ENCODE measurements around the gene NTNG1. TPM values are rescaled to one million over a fixed set of nuclear protein-coding genes. Genes with fewer than 3 reads are reported as not detected.

NTNG1 gene
- total and polyA plus RNA-seq, 2 of the 4 experiments (the other 2 are of a cell fraction), result 1.2 to 2.3 TPM

- H2AK5ac ChIP-seq (ENCODE audit: low read depth, low read length), result no peak overlapping the region
- H4K5ac ChIP-seq (ENCODE audit: low read depth, low read length), result no peak overlapping the region
- no peak overlapping the region for H4K8ac ChIP-seq (ENCODE audit: low read depth in 2 of 2, low read length in 2 of 2)
- no peak overlapping the region for H3K14ac ChIP-seq (replicated peaks; ENCODE audit: low read depth, low read length)
- H3K9me3 ChIP-seq (ENCODE audit: control insufficient read depth, insufficient read depth, low read length), result no peaks in the 10 kb centered on the region; the same call in 1 of the 2 replicates
- ATAC-seq (ENCODE audit: low read depth) (no peak), DNase-seq (no peak)
- no peak overlapping the region for H2BK20ac ChIP-seq (ENCODE audit: low read depth, low read length)
- H4K20me1 ChIP-seq (ENCODE audit: insufficient read depth, low read length), result no peaks in the 10 kb centered on the region
- TF ChIP-seq RFX5 (IDR thresholded peaks at IDR 0.05; ENCODE audit: low read depth, low read length) (no peak), RCOR1 (IDR thresholded peaks at IDR 0.05; ENCODE audit: insufficient replicate concordance, low read length) (no peak), FOS (IDR thresholded peaks at IDR 0.05; ENCODE audit: low read depth, low read length) (no peak), RAD21 (IDR thresholded peaks at IDR 0.05; ENCODE audit: low read length) (no peak), CHD1 (IDR thresholded peaks at IDR 0.05; ENCODE audit: low read depth, low read length) (no peak), NFE2L2 (IDR thresholded peaks at IDR 0.05; ENCODE audit: low read depth, low read length) (no peak), CEBPB (IDR thresholded peaks at IDR 0.05; ENCODE audit: low read depth, low read length) (no peak), MXI1 (IDR thresholded peaks at IDR 0.05; ENCODE audit: borderline replicate concordance, low read depth, low read length) (no peak), CTCF (conservative IDR thresholded peaks at IDR 0.05; ENCODE audit: low read depth, low read length) (no peak)
- H2BK120ac ChIP-seq (ENCODE audit: low read depth, low read length), result no peak overlapping the region
- H2BK5ac ChIP-seq (ENCODE audit: low read depth, low read length, poor library complexity, severe bottlenecking), result no peak overlapping the region
- no peak overlapping the region for H3K56ac ChIP-seq (ENCODE audit: extremely low read depth, insufficient read depth, low read length)
- WGBS, 2 experiments (ENCODE audit: extremely low coverage in 2 of 2, insufficient read length in 1 of 2), result no CpG with 5 or more reads among the region's 4 CpGs
- H3K4me2 ChIP-seq (ENCODE audit: low read depth, low read length), result no peak overlapping the region
- H3K36me3 ChIP-seq (ENCODE audit: control insufficient read depth, insufficient read depth, low read length), result no peaks in the 10 kb centered on the region
- intact Hi-C loops (cut with micrococcal nuclease), result no loop called here
- no peaks in the 10 kb centered on the region for H3K4me1 ChIP-seq (ENCODE audit: control insufficient read depth, insufficient read depth, low read length)
- H3K23ac ChIP-seq (ENCODE audit: low read depth, low read length), result no peak overlapping the region
- no peak overlapping the region for H2AFZ ChIP-seq (replicated peaks; ENCODE audit: low read length, poor library complexity)
- dilution Hi-C loops (cut with HindIII; ENCODE audit: low sequenced_read_pairs, unreplicated experiment), result no loop called here
- no peak overlapping the region for H3K4me3 ChIP-seq (ENCODE audit: insufficient read depth, low read depth, low read length)
- ChIA-PET CTCF (no interaction called here), POLR2A (ENCODE audit: unreplicated experiment) (no interaction called here)
- H2BK15ac ChIP-seq (ENCODE audit: low read depth, low read length), result no peak overlapping the region
- H3K9me1 ChIP-seq (ENCODE audit: insufficient read depth, low read length), result no peaks in the 10 kb centered on the region
- no peak overlapping the region for H3K4ac ChIP-seq (ENCODE audit: low read depth, low read length)
- no peak overlapping the region for H2AK9ac ChIP-seq (replicated peaks; ENCODE audit: low read depth, low read length, poor library complexity)
- H4K91ac ChIP-seq (ENCODE audit: insufficient read depth, low read depth, low read length), result no peak overlapping the region
- H3K79me1 ChIP-seq (ENCODE audit: low read depth in 1 of 2, low read length in 2 of 2), result no peaks in the 10 kb centered on the region
- H3K18ac ChIP-seq (ENCODE audit: low read depth, low read length), result no peak overlapping the region
- in situ Hi-C loops (cut with MboI; ENCODE audit: low sequenced_read_pairs), result no loop called here
- no peaks in the 10 kb centered on the region for H3K27me3 ChIP-seq (ENCODE audit: control insufficient read depth, insufficient read depth, low read length)
- BruUV-seq (replicated peaks), result no TSS peak
- H3K27ac ChIP-seq (ENCODE audit: insufficient read depth, low read length), result no peak overlapping the region
- H3K9ac ChIP-seq (ENCODE audit: low read depth, low read length), result no peak overlapping the region
Observed at GRCh38 chr1:107286125-107286524, 145.3 kb downstream of the NTNG1 start.

Data from IMR-90 (cell line).